MM.1S (cell line): ENCODE data around the gene RIOK2.

Experiments
- DNase-seq: peaks from one replicate; pipeline ENCODE4 v3.0.0-alpha.2; 2015
- H2AFZ ChIP-seq: fragments of 300-600 bp; sonication (generic); 2 replicates; pipeline ENCODE4 v1.6.0; 2016; ENCODE audit warnings: antibody characterized with exemption, low read length
- H3F3A ChIP-seq: fragments of 300-600 bp; sonication (generic); 2 replicates; pipeline ENCODE4 v1.6.1; 2016; ENCODE audit warnings: mild to moderate bottlenecking, antibody characterized with exemption, low read length, moderate library complexity, mixed read lengths; ENCODE audit not compliant: insufficient read depth
- H3K27ac ChIP-seq: fragments of 300-600 bp; sonication (generic); 2 replicates; pipeline ENCODE4 v1.5.1; 2016; ENCODE audit warnings: mild to moderate bottlenecking, low read length
- H3K27me3 ChIP-seq: fragments of 300-600 bp; sonication (generic); replicated peaks from 2 replicates; pipeline ENCODE4 v1.6.0; 2016; ENCODE audit warnings: low read length; ENCODE audit not compliant: insufficient read depth
- H3K36me3 ChIP-seq: fragments of 300-600 bp; sonication (generic); replicated peaks from 2 replicates; pipeline ENCODE4 v1.6.1; 2016; ENCODE audit warnings: mild to moderate bottlenecking, low read length, mixed read lengths; ENCODE audit not compliant: insufficient read depth
- H3K4me1 ChIP-seq: fragments of 300-600 bp; sonication (generic); 2 replicates; pipeline ENCODE4 v1.6.1; 2016; ENCODE audit warnings: low read length, mixed read lengths
- H3K4me2 ChIP-seq: fragments of 300-600 bp; sonication (generic); 2 replicates; pipeline ENCODE4 v1.6.0; 2016; ENCODE audit warnings: low read depth, low read length
- H3K4me3 ChIP-seq: fragments of 300-600 bp; sonication (generic); 2 replicates; pipeline ENCODE4 v1.5.1; 2016; ENCODE audit warnings: low read length, mixed read lengths
- H3K79me2 ChIP-seq: fragments of 300-600 bp; sonication (generic); 2 replicates; pipeline ENCODE4 v1.6.1; 2016; ENCODE audit warnings: mixed run types, low read length, mixed read lengths
- H3K9ac ChIP-seq: fragments of 300-600 bp; sonication (generic); 2 replicates; pipeline ENCODE4 v1.6.1; 2016; ENCODE audit warnings: low read length, mixed read lengths
- H3K9me2 ChIP-seq: fragments of 300-600 bp; sonication (generic); replicated peaks from 2 replicates; pipeline ENCODE4 v1.6.1; 2016; ENCODE audit warnings: mild to moderate bottlenecking, low read length, mixed read lengths; ENCODE audit not compliant: insufficient read depth
- H3K9me3 ChIP-seq: fragments of 300-600 bp; sonication (generic); replicated peaks from 2 replicates; pipeline ENCODE4 v1.6.1; 2016; ENCODE audit warnings: mild to moderate bottlenecking, low read length, mixed read lengths; ENCODE audit not compliant: insufficient read depth
- H4K20me1 ChIP-seq: fragments of 300-600 bp; sonication (generic); 2 replicates; pipeline ENCODE4 v1.6.1; 2016; ENCODE audit warnings: mild to moderate bottlenecking, low read length, moderate library complexity, mixed read lengths; ENCODE audit not compliant: insufficient read depth
- EZH2 ChIP-seq: fragments of 300-600 bp; sonication (generic); optimal IDR thresholded peaks from 2 replicates; pipeline ENCODE3; 2017; ENCODE audit warnings: low read depth, mild to moderate bottlenecking, antibody characterized with exemption, low read length, mixed read lengths
- EZH2phosphoT487 ChIP-seq: fragments of 300-600 bp; sonication (generic); IDR thresholded peaks from 2 replicates; pipeline ENCODE4 v1.6.1; 2018; ENCODE audit warnings: antibody characterized with exemption, low read length
- TF ChIP-seq, protein P1 (sequence below): fragments of 300-600 bp; sonication (generic); IDR thresholded peaks from 2 replicates; pipeline ENCODE4 v1.5.1; 2016; ENCODE audit warnings: antibody characterized with exemption, low read length, mixed read lengths

Gene RIOK2

DNA sequence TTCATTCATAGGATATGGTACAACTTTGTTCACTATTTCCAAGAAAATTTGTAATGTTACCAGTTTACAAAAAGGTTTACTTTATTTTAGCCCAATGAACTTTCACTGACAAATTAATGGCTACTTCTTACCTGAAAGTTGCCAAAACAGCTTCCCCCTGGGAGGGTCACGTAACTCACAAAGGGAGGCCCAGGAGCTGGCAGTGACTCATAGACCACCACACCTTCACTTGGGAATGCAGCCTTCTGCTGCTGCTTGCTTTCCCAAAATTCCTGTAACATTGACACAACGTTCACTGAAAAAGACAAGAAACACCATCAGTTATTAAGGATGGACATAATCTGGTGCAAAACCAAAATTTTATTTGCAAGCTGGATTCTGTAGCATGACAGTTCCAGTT, 58.7 kb downstream of the RIOK2 start:
- Histone ChIP-seq H3K4me2 (no peak overlapping the region), H3F3A (no peaks in the 10 kb centered on the region), H3K27me3 (no peaks in the 10 kb centered on the region), H3K27ac (no peak overlapping the region), H3K4me1 (no peaks in the 10 kb centered on the region), H2AFZ (no peak overlapping the region), H4K20me1 (no peaks in the 10 kb centered on the region), H3K79me2 (no peaks in the 10 kb centered on the region), H3K36me3 (no peaks in the 10 kb centered on the region), H3K9me2 (no peaks in the 10 kb centered on the region), H3K9me3 (no peaks in the 10 kb centered on the region), H3K4me3 (no peak overlapping the region), H3K9ac (no peak overlapping the region)
- TF ChIP-seq EZH2phosphoT487: no peak
- no peak for TF ChIP-seq EZH2
- TF ChIP-seq, protein P1, sequence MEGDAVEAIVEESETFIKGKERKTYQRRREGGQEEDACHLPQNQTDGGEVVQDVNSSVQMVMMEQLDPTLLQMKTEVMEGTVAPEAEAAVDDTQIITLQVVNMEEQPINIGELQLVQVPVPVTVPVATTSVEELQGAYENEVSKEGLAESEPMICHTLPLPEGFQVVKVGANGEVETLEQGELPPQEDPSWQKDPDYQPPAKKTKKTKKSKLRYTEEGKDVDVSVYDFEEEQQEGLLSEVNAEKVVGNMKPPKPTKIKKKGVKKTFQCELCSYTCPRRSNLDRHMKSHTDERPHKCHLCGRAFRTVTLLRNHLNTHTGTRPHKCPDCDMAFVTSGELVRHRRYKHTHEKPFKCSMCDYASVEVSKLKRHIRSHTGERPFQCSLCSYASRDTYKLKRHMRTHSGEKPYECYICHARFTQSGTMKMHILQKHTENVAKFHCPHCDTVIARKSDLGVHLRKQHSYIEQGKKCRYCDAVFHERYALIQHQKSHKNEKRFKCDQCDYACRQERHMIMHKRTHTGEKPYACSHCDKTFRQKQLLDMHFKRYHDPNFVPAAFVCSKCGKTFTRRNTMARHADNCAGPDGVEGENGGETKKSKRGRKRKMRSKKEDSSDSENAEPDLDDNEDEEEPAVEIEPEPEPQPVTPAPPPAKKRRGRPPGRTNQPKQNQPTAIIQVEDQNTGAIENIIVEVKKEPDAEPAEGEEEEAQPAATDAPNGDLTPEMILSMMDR: no peak
- DNase-seq: no peak

DNA sequence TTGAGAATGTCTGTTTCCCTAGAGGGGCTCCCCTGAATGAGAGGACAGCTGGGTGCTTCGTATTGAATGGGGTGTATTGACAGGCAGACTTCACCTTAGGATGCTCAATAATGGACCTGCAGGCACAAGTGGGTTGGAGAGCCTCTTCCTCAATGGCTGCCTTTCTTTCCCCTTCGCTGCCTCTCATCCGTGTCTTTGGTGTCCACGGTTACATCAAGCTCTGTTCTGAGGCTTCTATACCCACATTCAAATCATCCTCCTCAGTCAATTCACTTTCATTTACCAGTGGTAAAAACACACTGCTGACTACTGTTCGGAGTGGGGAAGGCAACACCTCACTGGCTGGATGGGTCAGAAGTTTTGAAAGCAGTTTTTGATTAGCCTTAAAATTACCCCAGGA, 61.2 kb downstream of the RIOK2 start:
- no peaks in the 10 kb centered on the region for H3K9me2 ChIP-seq
- no peaks in the 10 kb centered on the region for H4K20me1 ChIP-seq
- no peak overlapping the region for H3K9ac ChIP-seq
- H3K4me2 ChIP-seq: no peak overlapping the region
- DNase-seq: no peak
- no peak overlapping the region for H3K4me3 ChIP-seq
- H3F3A ChIP-seq: no peaks in the 10 kb centered on the region
- H3K27ac ChIP-seq: no peak overlapping the region
- H3K4me1 ChIP-seq: peaks cover 9% of the 10 kb centered on the region; the same call in 1 of the 2 replicates
- no peaks in the 10 kb centered on the region for H3K36me3 ChIP-seq
- no peak overlapping the region for H2AFZ ChIP-seq
- H3K9me3 ChIP-seq: no peaks in the 10 kb centered on the region
- TF ChIP-seq EZH2 (no peak), EZH2phosphoT487 (no peak)
- TF ChIP-seq, protein P1: no peak
- no peaks in the 10 kb centered on the region for H3K79me2 ChIP-seq
- H3K27me3 ChIP-seq: no peaks in the 10 kb centered on the region

DNA sequence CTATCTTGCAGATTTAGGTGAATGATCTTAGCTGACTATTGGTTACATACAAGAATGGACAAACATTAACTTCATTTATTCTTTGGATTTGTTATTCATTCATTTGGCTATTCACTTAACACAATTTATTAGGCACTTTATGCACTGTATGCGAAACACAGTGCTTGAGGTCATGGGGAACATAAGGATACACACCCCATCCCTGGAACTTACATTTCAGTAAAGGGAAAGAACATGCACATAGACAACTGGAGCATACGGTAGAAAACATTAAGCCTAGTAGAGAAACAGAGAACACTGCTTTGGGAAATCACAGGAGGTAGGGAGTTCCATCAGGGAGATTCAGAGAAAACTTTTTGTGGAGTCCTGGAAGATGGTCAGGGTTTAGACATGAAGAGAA, 62.9 kb downstream of the RIOK2 start:
- H3K9me3 ChIP-seq: no peaks in the 10 kb centered on the region
- no peaks in the 10 kb centered on the region for H4K20me1 ChIP-seq
- H3K9ac ChIP-seq: no peak overlapping the region
- no peaks in the 10 kb centered on the region for H3K79me2 ChIP-seq
- H3K4me3 ChIP-seq: no peak overlapping the region
- no peak for DNase-seq
- no peaks in the 10 kb centered on the region for H3F3A ChIP-seq
- peaks cover 9% of the 10 kb centered on the region; the same call in 1 of the 2 replicates for H3K4me1 ChIP-seq
- H3K27me3 ChIP-seq: no peaks in the 10 kb centered on the region
- no peak overlapping the region for H3K4me2 ChIP-seq
- TF ChIP-seq EZH2phosphoT487 (no peak), EZH2 (no peak)
- TF ChIP-seq, protein P1: no peak
- no peak overlapping the region for H3K27ac ChIP-seq
- H3K9me2 ChIP-seq: no peaks in the 10 kb centered on the region
- no peaks in the 10 kb centered on the region for H3K36me3 ChIP-seq
- no peak overlapping the region for H2AFZ ChIP-seq
